K562 (cell line): ENCODE data around the gene SLC25A42. TPM values are rescaled to one million over a fixed set of nuclear protein-coding genes. Genes with fewer than 3 reads are reported as not detected.

Source experiments
- ATF2 ChIP-seq: sonication (generic); formaldehyde crosslinking; IDR thresholded peaks from 2 replicates; pipeline ENCODE4 v1.8.1; 2022; ENCODE audit warnings: missing genetic modification reagents
- BRCA1 ChIP-seq, 2 experiments: fragments of 450-650 bp in 1 of 2; sonication (generic) in 1 of 2; formaldehyde crosslinking in 1 of 2; IDR thresholded peaks; 2 replicates each; pipeline versions ENCODE4 v1.5.0 to v1.6.1; 2017 to 2020; ENCODE audit warnings: mild to moderate bottlenecking in 1 of 2, missing genetic modification reagents in 1 of 2
- CBFA2T2 ChIP-seq: fragments of 450-650 bp; conservative IDR thresholded peaks from 2 replicates; pipeline ENCODE4 v1.6.1; 2017; ENCODE audit warnings: mild to moderate bottlenecking
- CTCF ChIP-seq, 3 experiments: IDR thresholded peaks in 2 of 3; conservative IDR thresholded peaks in 1 of 3; 2 replicates each; pipeline ENCODE4 v1.5.1; 2011 to 2012; ENCODE audit warnings: low read length in 3 of 3, mild to moderate bottlenecking in 3 of 3, control low read depth in 2 of 3, improper control_type of control experiment in 1 of 3, inconsistent platforms in 1 of 3, low read depth in 1 of 3, mixed read lengths in 1 of 3, moderate library complexity in 1 of 3; ENCODE audit not compliant: insufficient read depth in 2 of 3
- CXXC5 ChIP-seq: fragments of 250-450 bp; sonication (Bioruptor Pico); IDR thresholded peaks from 2 replicates; pipeline ENCODE4 v1.8.0; 2022; ENCODE audit warnings: inconsistent platforms, mild to moderate bottlenecking, moderate library complexity
- HMG20A ChIP-seq: fragments of 450-650 bp; formaldehyde crosslinking; conservative IDR thresholded peaks from 2 replicates; pipeline ENCODE4 v1.4.0; 2020; ENCODE audit warnings: mild to moderate bottlenecking, mixed read lengths
- ILF3 ChIP-seq: fragments of 450-650 bp; IDR thresholded peaks from 2 replicates; pipeline ENCODE4 v1.6.1; 2018; ENCODE audit warnings: antibody characterized with exemption, mild to moderate bottlenecking, moderate library complexity, borderline replicate concordance
- MAFF ChIP-seq: IDR thresholded peaks from 2 replicates; pipeline ENCODE4 v1.6.1; 2012; ENCODE audit warnings: low read length, improper control_type of control experiment
- PML ChIP-seq: IDR thresholded peaks from 2 replicates; pipeline ENCODE4 v1.6.1; 2012; ENCODE audit warnings: low read length, inconsistent platforms
- RAD21 ChIP-seq, 2 experiments: fragments of 250-450 bp in 1 of 2; fragments of 450-650 bp in 1 of 2; sonication (Bioruptor Pico) in 1 of 2; formaldehyde crosslinking in 1 of 2; IDR thresholded peaks in 1 of 2; conservative IDR thresholded peaks in 1 of 2; 2 replicates each; pipeline versions ENCODE4 v1.4.0 to v1.8.0; 2020 to 2022; ENCODE audit warnings: mild to moderate bottlenecking in 2 of 2, moderate library complexity in 1 of 2
- UBTF ChIP-seq, 2 experiments: IDR thresholded peaks; 2 replicates each; pipeline ENCODE4 v1.6.1; 2012; ENCODE audit warnings: improper control_type of control experiment in 2 of 2, low read depth in 2 of 2, low read length in 2 of 2, borderline replicate concordance in 1 of 2
- ZEB2 ChIP-seq: fragments of 450-650 bp; IDR thresholded peaks from 2 replicates; pipeline ENCODE4 v1.6.1; 2016
- ZNF146 ChIP-seq: IDR thresholded peaks from one replicate; pipeline ENCODE4 v1.6.1; 2018; ENCODE audit warnings: missing compliant biosample characterization; ENCODE audit not compliant: unreplicated experiment
- ZNF347 ChIP-seq: fragments of 450-650 bp; formaldehyde crosslinking; IDR thresholded peaks from 2 replicates; pipeline ENCODE4 v1.4.0; 2020; ENCODE audit warnings: low read depth, mild to moderate bottlenecking, moderate library complexity
- ZNF354B ChIP-seq: fragments of 250-450 bp; sonication (Bioruptor Pico); IDR thresholded peaks from 2 replicates; pipeline ENCODE4 v1.4.0; 2020
- ZNF609 ChIP-seq: sonication (generic); formaldehyde crosslinking; IDR thresholded peaks from 2 replicates; pipeline ENCODE4 v1.8.1; 2023; ENCODE audit warnings: missing genetic modification reagents, mild to moderate bottlenecking, borderline replicate concordance
- polyA plus RNA-seq, 8 experiments: library from polyadenylated mRNA; depleted of rRNA in 4 of 8; stranded (reverse) in 5 of 8; unstranded in 3 of 8; fragments of >200 nt; fragmentation: Nextera tagmentation in 2 of 8; fragmentation: Illumina TruSeq in 1 of 8; extraction: Ambion mirVana in 2 of 8; extraction: Trizol in 1 of 8; gene quantifications; 2 replicates each; pipeline versions ENCODE4 v1.2.1 to v1.2.3, GENCODE V29; 2011 to 2014; ENCODE audit warnings: inconsistent platforms in 1 of 8, missing spikeins in 1 of 8
- total RNA-seq, 7 experiments: library from RNA; depleted of rRNA in 6 of 7; stranded (reverse); fragments of >200 nt in 6 of 7; fragmentation: Illumina TruSeq in 2 of 7; extraction: Trizol in 2 of 7; gene quantifications; 2 replicates each; pipeline versions ENCODE4 v1.2.1 to v1.2.3, GENCODE V29; 2011 to 2021; ENCODE audit warnings: low replicate concordance in 1 of 7

SLC25A42 gene
- total and polyA plus RNA-seq, 9 of the 15 experiments (the other 6 are each of a cell fraction or from before 2014, with no cell fraction given) = 0.59 to 32.2 (median 14.1) TPM

DNA sequence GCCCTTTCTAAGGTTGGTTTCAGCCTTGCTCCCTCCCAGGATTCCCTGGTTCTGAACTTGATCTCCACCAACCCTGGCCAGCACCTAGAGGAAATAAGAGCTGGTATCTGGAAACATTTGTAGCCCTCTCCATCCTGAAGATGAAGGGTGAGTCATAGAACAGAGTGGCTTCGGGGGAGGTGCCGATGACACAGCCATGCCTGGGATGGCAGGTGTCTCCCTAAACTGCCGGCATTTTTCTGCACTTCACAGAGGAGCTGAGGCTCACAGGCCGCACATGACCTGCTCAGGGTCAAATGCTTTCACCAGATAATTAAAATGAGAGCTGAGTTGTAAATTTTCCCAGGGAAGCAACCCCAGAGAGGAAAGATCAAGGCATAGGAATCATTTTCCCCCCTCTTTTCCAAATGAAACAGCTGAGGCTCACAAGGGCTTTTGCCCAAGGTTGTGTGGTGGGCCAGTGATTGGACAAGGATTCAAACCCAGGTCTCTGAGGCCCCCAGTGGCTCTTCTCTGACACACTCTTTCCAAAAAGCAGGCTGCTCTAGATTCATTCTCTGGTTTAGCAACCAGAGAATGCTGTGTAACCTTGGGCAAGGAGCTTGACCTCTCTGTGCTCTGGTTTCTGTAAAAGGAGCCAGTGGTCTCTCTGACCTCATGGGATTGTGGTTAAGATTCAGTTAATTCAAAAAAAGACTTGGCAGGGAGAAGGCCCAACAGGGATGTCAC lies 1.2 kb upstream of the SLC25A42 start (continued):
- no peak for TF ChIP-seq CTCF (IDR thresholded peaks at IDR 0.05 in 2 of 3, conservative IDR thresholded peaks at IDR 0.05 in 1 of 3; ENCODE audit: insufficient read depth in 2 of 3, low read depth in 1 of 3, low read length in 3 of 3)
- TF ChIP-seq BRCA1 (IDR thresholded peaks at IDR 0.05) = no peak
- no peak for TF ChIP-seq BRCA1 (CRISPR knock-in tag; IDR thresholded peaks at IDR 0.05)
- TF ChIP-seq ZNF354B (CRISPR knock-in tag) = no peak
- TF ChIP-seq ATF2 = no peak
- no peak for TF ChIP-seq ZNF609 (CRISPR knock-in tag)
- no peak for TF ChIP-seq PML
- no peak for TF ChIP-seq CXXC5
- TF ChIP-seq MAFF = peak; percentile 5; the same call in 1 of the 2 replicates
- peak; percentile 87; the same call in 1 of the 2 replicates for TF ChIP-seq ZEB2
- no peak for TF ChIP-seq ZNF347
- no peak for TF ChIP-seq ZNF146
- TF ChIP-seq HMG20A (CRISPR knock-in tag) = no peak
- no peak for TF ChIP-seq RAD21 (CRISPR knock-in tag; conservative IDR thresholded peaks at IDR 0.05 in 1 of 2, IDR thresholded peaks at IDR 0.05 in 1 of 2)
- TF ChIP-seq ILF3 = no peak
- TF ChIP-seq UBTF (IDR thresholded peaks at IDR 0.05; ENCODE audit: borderline replicate concordance in 1 of 2, low read depth in 2 of 2, low read length in 2 of 2) = 0 out of 4 replicates have a peak, but pooled peaks of 1 of the 2 experiments have one; percentile 23
- peak; percentile 68 for TF ChIP-seq CBFA2T2
